Gastrocnemius medialis (tissue), 4 donors: ENCODE measurements around the gene ID2. TPM values are rescaled to one million over a fixed set of nuclear protein-coding genes. Genes with fewer than 3 reads are reported as not detected.

ENCODE experiments used
- ATAC-seq, 2 donors: fragments of 150-250 bp; one replicate each; pipeline ENCODE4 v1.9.1; 2016
- DNase-seq, 2 donors: peaks; one replicate each; pipeline ENCODE4 v3.0.0-alpha.2; 2019
- H3K27ac ChIP-seq, 4 donors: fragments of 200-600 bp; sonication (generic); 1 replicate in 1 of 4; 2 replicates in 3 of 4; pipeline ENCODE4 v1.5.1; 2016 to 2018; ENCODE audit warnings: mild to moderate bottlenecking in 2 of 4, moderate library complexity in 1 of 4
- H3K27me3 ChIP-seq, 3 donors: fragments of 200-600 bp; sonication (generic) in 2 of 3; 1 replicate in 1 of 3; 2 replicates in 2 of 3; pipeline versions ENCODE4 v1.5.1 to v1.6.0; 2016 to 2019; ENCODE audit warnings: mild to moderate bottlenecking in 1 of 3, moderate library complexity in 1 of 3
- H3K36me3 ChIP-seq, 2 donors: fragments of 200-600 bp; sonication (generic) in 1 of 2; one replicate each; pipeline ENCODE4 v1.5.1; 2017 to 2018
- H3K4me1 ChIP-seq, 2 donors: fragments of 200-600 bp; sonication (generic) in 1 of 2; one replicate each; pipeline ENCODE4 v1.5.1; 2016 to 2017; ENCODE audit warnings: mild to moderate bottlenecking in 2 of 2
- H3K4me3 ChIP-seq, 4 donors: fragments of 200-600 bp; sonication (generic) in 3 of 4; 1 replicate in 1 of 4; 2 replicates in 3 of 4; pipeline ENCODE4 v1.5.1; 2016 to 2019; ENCODE audit warnings: mild to moderate bottlenecking in 2 of 4
- H3K9me3 ChIP-seq, 3 donors: fragments of 200-600 bp; sonication (generic) in 2 of 3; 1 replicate in 1 of 3; 2 replicates in 2 of 3; pipeline ENCODE4 v1.5.1; 2016 to 2019
- CTCF ChIP-seq, 5 experiments: fragments of 450-650 bp in 3 of 5; fragments of 200-600 bp in 2 of 5; sonication (generic) in 2 of 5; IDR thresholded peaks in 4 of 5; conservative IDR thresholded peaks in 1 of 5; 1 replicate in 4 of 5; 2 replicates in 1 of 5; pipeline ENCODE4 v1.5.1; 2016 to 2019; ENCODE audit warnings: antibody characterized with exemption in 5 of 5, mild to moderate bottlenecking in 3 of 5, moderate library complexity in 3 of 5
- POLR2A ChIP-seq, 2 donors: fragments of 450-650 bp; IDR thresholded peaks; one replicate each; pipeline ENCODE4 v1.6.1; 2017; ENCODE audit warnings: antibody characterized with exemption in 2 of 2, mild to moderate bottlenecking in 2 of 2, moderate library complexity in 2 of 2
- in situ Hi-C, 4 donors: fragments of 200-750 bp; cut with MboI; loops; one replicate each; pipeline versions ENCODE4 v1.15.0 to v1.8.0; 2017; ENCODE audit warnings: low sequenced_read_pairs in 4 of 4
- intact Hi-C: fragments of 100-400 bp; cut with DNase I; formaldehyde crosslinking; loops from one replicate; pipeline ENCODE4 v1.15.1; 2023; ENCODE audit warnings: low total_unique reads
- total RNA-seq, 4 donors: library from RNA; depleted of rRNA; stranded (reverse); fragments of >200 nt; gene quantifications; one replicate each; pipeline versions ENCODE4 v1.1.0 to v1.2.3, GENCODE V29; 2016

Gene ID2
- total RNA-seq, 4 donors from 2014 or later, result 16.6 to 35.9 (median 27.4) TPM

- Histone ChIP-seq H3K27ac (peak overlapping the region; percentile 53 to 83 (median 61)), H3K9me3 (no peaks in the 10 kb centered on the region), H3K4me1 (peaks cover 15 to 29% of the 10 kb centered on the region in 2 donors), H3K36me3 (no peaks in the 10 kb centered on the region), H3K4me3 (peak overlapping the region; percentile 51 to 75 (median 66)), H3K27me3 (no peaks in the 10 kb centered on the region)
- intact Hi-C loops, result loop anchor here (2.0 to 10.0 kb wide), 4 partner anchors 452 to 680 kb away; no protein-coding TSS in a partner anchor
- TF ChIP-seq POLR2A (IDR thresholded peaks at IDR 0.05) (no peak), CTCF (IDR thresholded peaks at IDR 0.05 in 4 of 5, conservative IDR thresholded peaks at IDR 0.05 in 1 of 5) (no peak)
- no peak for DNase-seq
- no peak for ATAC-seq
- in situ Hi-C loops, result loop anchor here (10.0 to 25.0 kb wide), 4 partner anchors 672 to 1597 kb away; no protein-coding TSS in a partner anchor
Measured at GRCh38 chr2:8684540-8684877, 2.7 kb downstream of the ID2 start.

GRCh38 chr2:8684878-8685696 is 3.2 kb downstream of the ID2 start:
- Histone ChIP-seq H3K4me1 (peaks cover 11 to 25% of the 10 kb centered on the region in 2 donors), H3K27me3 (no peaks in the 10 kb centered on the region), H3K4me3 (peak overlapping the region; percentile 51 to 75 (median 66)), H3K27ac (peak overlapping the region; percentile 53 to 83 (median 61)), H3K36me3 (no peaks in the 10 kb centered on the region), H3K9me3 (no peaks in the 10 kb centered on the region)
- peak in 1 of 2 donors; percentile 2 for ATAC-seq
- intact Hi-C loops, result loop anchor here (2.0 to 10.0 kb wide), 6 partner anchors 158 to 1483 kb away; no protein-coding TSS in a partner anchor
- in situ Hi-C loops, result loop anchor here (5.0 to 25.0 kb wide), 6 partner anchors 673 to 1598 kb away; no protein-coding TSS in a partner anchor
- no peak for DNase-seq
- TF ChIP-seq CTCF (IDR thresholded peaks at IDR 0.05 in 4 of 5, conservative IDR thresholded peaks at IDR 0.05 in 1 of 5) (no peak), POLR2A (IDR thresholded peaks at IDR 0.05) (no peak)

- TF ChIP-seq CTCF (IDR thresholded peaks at IDR 0.05 in 4 of 5, conservative IDR thresholded peaks at IDR 0.05 in 1 of 5), result peak; percentile 88 to 100 (median 99)
- no peak for TF ChIP-seq POLR2A (IDR thresholded peaks at IDR 0.05)
- peak overlapping the region; percentile 51 to 75 (median 66) for H3K4me3 ChIP-seq
Measured at GRCh38 chr2:8685697-8686358, 4.0 kb downstream of the ID2 start.

GRCh38 chr2:8691859-8692437 is 10.1 kb downstream of the ID2 start:
- Histone ChIP-seq H3K9me3 (no peaks in the 10 kb centered on the region), H3K27ac (no peak overlapping the region), H3K27me3 (peaks cover 6 to 15% (median 12%) of the 10 kb centered on the region in 3 donors), H3K36me3 (no peaks in the 10 kb centered on the region), H3K4me3 (no peak overlapping the region), H3K4me1 (no peaks in the 10 kb centered on the region)
- no peak for TF ChIP-seq POLR2A (IDR thresholded peaks at IDR 0.05)
- TF ChIP-seq CTCF (IDR thresholded peaks at IDR 0.05 in 4 of 5, conservative IDR thresholded peaks at IDR 0.05 in 1 of 5), result no peak
- ATAC-seq (no peak), DNase-seq (no peak)
- intact Hi-C loops, result no loop called here
- in situ Hi-C loops, result loop anchor here (25.0 kb wide), 3 partner anchors 680 to 1605 kb away; no protein-coding TSS in a partner anchor

More at GRCh38 chr2:8685697-8686358, 4.0 kb downstream of the ID2 start:
- Histone ChIP-seq H3K36me3 (no peaks in the 10 kb centered on the region), H3K9me3 (no peaks in the 10 kb centered on the region), H3K27ac (peak overlapping the region in 2 of 4 donors; percentile 9 to 53), H3K4me1 (peaks cover 6 to 20% of the 10 kb centered on the region in 2 donors), H3K27me3 (no peaks in the 10 kb centered on the region)
- DNase-seq (peak in 1 of 2 donors; percentile 51), ATAC-seq (peak in 1 of 2 donors; percentile 35)
- in situ Hi-C loops, result loop anchor here (5.0 to 25.0 kb wide), 6 partner anchors 674 to 1599 kb away; no protein-coding TSS in a partner anchor
- intact Hi-C loops, result loop anchor here (2.0 to 10.0 kb wide), 4 partner anchors 159 to 1484 kb away; no protein-coding TSS in a partner anchor
